ENCODE data around the gene TGFA. TPM values are rescaled to one million over a fixed set of nuclear protein-coding genes. Genes with fewer than 3 reads are reported as not detected.

Gene TGFA
- total and polyA plus RNA-seq, 4 donors: 1.1 to 2.9 (median 1.7) TPM

GRCh38 chr2:70433315-70433714 is 120.3 kb downstream of the TGFA start:
- Histone ChIP-seq H3K27me3 (ENCODE audit: control insufficient read depth in 4 of 4, insufficient read depth in 4 of 4, low read length in 3 of 4) (no peaks in the 10 kb centered on the region), H3K4me1 (ENCODE audit: control insufficient read depth in 4 of 4, insufficient read depth in 4 of 4, low read length in 3 of 4) (no peaks in the 10 kb centered on the region), H3K27ac (ENCODE audit: low read depth in 1 of 2, low read length in 2 of 2) (no peak overlapping the region), H3K9me3 (ENCODE audit: control insufficient read depth in 4 of 4, low read length in 3 of 4) (no peaks in the 10 kb centered on the region), H3K4me3 (ENCODE audit: low read depth in 1 of 3, low read length in 3 of 3) (no peak overlapping the region), H3K9ac (ENCODE audit: low read depth in 1 of 2, low read length in 2 of 2) (no peak overlapping the region), H3K36me3 (ENCODE audit: control insufficient read depth in 4 of 4, insufficient read depth in 3 of 4, low read depth in 1 of 4, low read length in 3 of 4) (no peaks in the 10 kb centered on the region)
- DNase-seq (ENCODE audit: low spot score): no peak
- no peak for TF ChIP-seq HNF4G (IDR thresholded peaks at IDR 0.05)
- WGBS: 85% methylated on average over 1 of the region's 1 CpG

GRCh38 chr2:70431716-70432347 is 121.8 kb downstream of the TGFA start:
- no peak for DNase-seq (ENCODE audit: low spot score)
- H3K27me3 ChIP-seq (ENCODE audit: control insufficient read depth in 4 of 4, insufficient read depth in 4 of 4, low read length in 3 of 4): no peaks in the 10 kb centered on the region
- no peaks in the 10 kb centered on the region for H3K9me3 ChIP-seq (ENCODE audit: control insufficient read depth in 4 of 4, low read length in 3 of 4)
- 48% methylated on average over 4 of the region's 4 CpGs for WGBS
- no peak overlapping the region for H3K9ac ChIP-seq (ENCODE audit: low read depth in 1 of 2, low read length in 2 of 2)
- no peak overlapping the region for H3K27ac ChIP-seq (ENCODE audit: low read depth in 1 of 2, low read length in 2 of 2)
- no peak for TF ChIP-seq GABPA (IDR thresholded peaks at IDR 0.05 in 1 of 2, conservative IDR thresholded peaks at IDR 0.05 in 1 of 2)
- no peak for TF ChIP-seq FOXA2 (IDR thresholded peaks at IDR 0.05)
- H3K36me3 ChIP-seq (ENCODE audit: control insufficient read depth in 4 of 4, insufficient read depth in 3 of 4, low read depth in 1 of 4, low read length in 3 of 4): no peaks in the 10 kb centered on the region
- H3K4me3 ChIP-seq (ENCODE audit: low read depth in 1 of 3, low read length in 3 of 3): no peak overlapping the region
- no peaks in the 10 kb centered on the region for H3K4me1 ChIP-seq (ENCODE audit: control insufficient read depth in 4 of 4, insufficient read depth in 4 of 4, low read length in 3 of 4)

- no peaks in the 10 kb centered on the region for H3K36me3 ChIP-seq (ENCODE audit: control insufficient read depth in 4 of 4, insufficient read depth in 3 of 4, low read depth in 1 of 4, low read length in 3 of 4)
- no peaks in the 10 kb centered on the region for H3K4me1 ChIP-seq (ENCODE audit: control insufficient read depth in 4 of 4, insufficient read depth in 4 of 4, low read length in 3 of 4)
- no peak overlapping the region for H3K4me3 ChIP-seq (ENCODE audit: low read depth in 1 of 3, low read length in 3 of 3)
- no peak overlapping the region for H3K9ac ChIP-seq (ENCODE audit: low read depth in 1 of 2, low read length in 2 of 2)
- no peak overlapping the region for H3K27ac ChIP-seq (ENCODE audit: low read depth in 1 of 2, low read length in 2 of 2)
- DNase-seq (ENCODE audit: low spot score): no peak
- H3K9me3 ChIP-seq (ENCODE audit: control insufficient read depth in 4 of 4, low read length in 3 of 4): no peaks in the 10 kb centered on the region
- 98% methylated on average over 2 of the region's 2 CpGs for WGBS
- TF ChIP-seq REST (IDR thresholded peaks at IDR 0.05): no peak
- no peak for TF ChIP-seq ZBTB33 (IDR thresholded peaks at IDR 0.05)
- no peak for TF ChIP-seq NR2F2 (IDR thresholded peaks at IDR 0.05)
- no peak for TF ChIP-seq YY1 (IDR thresholded peaks at IDR 0.05)
- no peak for TF ChIP-seq CTCF (IDR thresholded peaks at IDR 0.05; ENCODE audit: low read depth, low read length, missing input control)
- TF ChIP-seq HNF4G (IDR thresholded peaks at IDR 0.05): no peak
- no peak for TF ChIP-seq ATF3 (IDR thresholded peaks at IDR 0.05)
- TF ChIP-seq TAF1 (conservative IDR thresholded peaks at IDR 0.05): no peak
- no peak for TF ChIP-seq FOXA2 (IDR thresholded peaks at IDR 0.05)
- TF ChIP-seq GABPA (IDR thresholded peaks at IDR 0.05 in 1 of 2, conservative IDR thresholded peaks at IDR 0.05 in 1 of 2): no peak
- no peak for TF ChIP-seq SP1 (IDR thresholded peaks at IDR 0.05)
- H3K27me3 ChIP-seq (ENCODE audit: control insufficient read depth in 4 of 4, insufficient read depth in 4 of 4, low read length in 3 of 4): no peaks in the 10 kb centered on the region
Measured at GRCh38 chr2:70426341-70426740, 127.3 kb downstream of the TGFA start.

All from liver (tissue), 9 donors.